Daoy (cell line): ENCODE measurements around the gene DRC3. TPM values are rescaled to one million over a fixed set of nuclear protein-coding genes. Genes with fewer than 3 reads are reported as not detected.
A peak's percentile ranks its signal among the peaks of the same experiment; 100 is the strongest.
"Not testable (repeated sequence)": the region's sequence is repeated elsewhere in the genome, so short reads cannot be mapped to it uniquely, and the experiment has no call there.

Source experiments
- DNase-seq: peaks from one replicate; pipeline ENCODE4 v3.0.0-alpha.2; 2015; ENCODE audit warnings: low read depth
- total RNA-seq: library from RNA; depleted of rRNA; stranded (reverse); fragments of >200 nt; shearing (Covaris generic); gene quantifications from 2 replicates; pipeline ENCODE4 v1.2.3, GENCODE V29; 2014; rRNA removed

The DRC3 gene, protein sequence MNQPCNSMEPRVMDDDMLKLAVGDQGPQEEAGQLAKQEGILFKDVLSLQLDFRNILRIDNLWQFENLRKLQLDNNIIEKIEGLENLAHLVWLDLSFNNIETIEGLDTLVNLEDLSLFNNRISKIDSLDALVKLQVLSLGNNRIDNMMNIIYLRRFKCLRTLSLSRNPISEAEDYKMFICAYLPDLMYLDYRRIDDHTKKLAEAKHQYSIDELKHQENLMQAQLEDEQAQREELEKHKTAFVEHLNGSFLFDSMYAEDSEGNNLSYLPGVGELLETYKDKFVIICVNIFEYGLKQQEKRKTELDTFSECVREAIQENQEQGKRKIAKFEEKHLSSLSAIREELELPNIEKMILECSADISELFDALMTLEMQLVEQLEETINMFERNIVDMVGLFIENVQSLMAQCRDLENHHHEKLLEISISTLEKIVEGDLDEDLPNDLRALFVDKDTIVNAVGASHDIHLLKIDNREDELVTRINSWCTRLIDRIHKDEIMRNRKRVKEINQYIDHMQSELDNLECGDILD
- 1.1 and 1.5 TPM in 2 replicates for total RNA-seq

DNA sequence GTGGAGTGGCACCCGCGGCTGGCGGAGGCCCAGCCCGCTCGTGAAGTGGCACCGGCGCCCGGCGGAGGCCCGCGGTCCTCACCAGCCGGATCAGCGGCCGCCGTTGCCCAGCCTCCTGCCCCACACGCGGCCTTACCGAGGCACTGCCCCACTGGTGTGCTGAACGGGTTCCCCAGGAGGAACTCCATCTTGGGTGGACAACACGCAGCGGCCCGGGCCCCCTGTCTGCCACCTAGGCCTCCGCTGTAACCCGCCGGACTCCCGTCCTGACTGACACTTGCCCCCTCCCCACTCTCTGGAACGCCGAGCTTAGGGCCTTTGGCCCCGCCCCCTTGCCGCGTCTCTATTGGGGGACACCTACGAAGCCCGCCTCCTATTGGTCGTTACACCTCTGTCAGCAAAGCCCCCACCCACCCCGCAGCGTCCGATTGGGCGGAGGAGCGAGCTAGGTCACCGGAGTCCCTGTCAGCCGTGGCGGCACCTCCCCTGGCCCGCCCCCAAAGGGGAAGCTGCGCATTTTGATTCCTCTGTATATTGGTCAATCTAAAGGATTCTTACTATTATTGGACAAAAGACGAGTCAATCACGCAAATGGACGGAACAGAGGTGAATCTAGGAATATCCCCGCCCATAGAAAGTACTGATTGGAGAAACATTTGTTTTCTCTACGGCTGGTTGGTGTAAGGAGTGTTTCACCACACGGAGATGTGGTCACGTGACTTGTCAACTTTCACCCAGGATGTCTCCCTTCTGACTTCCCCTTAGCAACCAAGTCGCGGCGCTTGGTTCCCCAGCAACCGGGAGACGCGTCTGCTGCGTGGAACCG, at the start of gene DRC3, which contains the start of gene TOM1L2:
Gene DRC3, plus strand, starts transcription at position 737 of the 826 bp plus-strand sequence. CDS start 4,737 bp downstream, outside the sequence.
Gene TOM1L2, minus strand, starts transcription at position 275 of the 826 bp plus-strand sequence. Its CDS starts 87 bp downstream, at position 188.
- DNase-seq, result peak; percentile 100

DNA sequence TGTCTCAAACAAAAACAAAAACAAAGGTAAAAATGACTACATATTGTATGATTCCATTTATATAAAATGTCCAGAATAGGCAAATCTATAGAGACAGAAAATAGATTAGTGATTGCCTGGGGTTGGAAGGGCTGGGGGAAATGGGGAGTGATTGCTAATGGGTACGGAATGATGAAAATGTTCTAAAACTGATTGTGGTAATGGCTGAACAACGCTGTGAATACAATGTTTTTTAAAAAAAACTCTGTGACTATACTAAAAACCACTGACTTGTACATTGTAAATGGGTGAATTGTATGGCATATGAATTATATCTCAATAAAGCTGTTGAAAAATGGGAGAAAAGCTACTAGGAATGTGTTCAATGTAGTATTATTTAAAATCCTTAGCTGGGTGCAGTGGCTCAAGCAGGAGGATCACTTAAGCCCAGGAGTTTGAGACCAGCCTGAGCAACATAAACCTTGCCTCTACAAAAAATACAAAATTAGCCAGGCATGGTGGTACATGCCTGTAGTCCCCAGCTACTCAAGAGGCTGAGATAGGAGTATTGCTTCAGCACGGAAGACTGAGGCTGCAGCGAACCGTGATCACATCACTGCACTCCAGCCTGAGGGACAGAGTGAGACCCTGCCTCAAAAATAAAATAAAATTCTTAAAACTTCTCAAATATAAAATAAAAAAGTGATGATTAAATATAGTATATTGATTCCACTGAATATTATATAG, 48.4 kb upstream of the DRC3 start:
- no peak for DNase-seq

DNA sequence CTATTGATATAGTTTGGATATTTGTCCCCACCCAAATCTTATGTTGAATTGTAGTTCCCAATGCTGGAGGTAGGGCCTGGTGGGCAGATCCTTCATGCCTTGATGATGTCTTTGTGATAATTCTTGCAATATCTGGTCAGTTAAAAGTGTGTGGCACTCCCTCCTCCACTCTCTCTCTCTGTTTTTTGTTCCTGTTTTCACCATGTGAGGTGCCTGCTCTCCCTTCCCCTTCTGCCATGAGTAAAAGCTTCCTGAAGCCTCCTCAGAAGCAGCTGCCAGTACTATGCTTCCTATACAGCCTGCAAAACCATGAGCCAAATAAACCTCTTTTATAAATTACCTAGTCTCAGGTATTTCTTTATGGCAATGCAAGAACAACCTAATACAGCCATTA, 47.8 kb upstream of the DRC3 start:
- no peak for DNase-seq

DNA sequence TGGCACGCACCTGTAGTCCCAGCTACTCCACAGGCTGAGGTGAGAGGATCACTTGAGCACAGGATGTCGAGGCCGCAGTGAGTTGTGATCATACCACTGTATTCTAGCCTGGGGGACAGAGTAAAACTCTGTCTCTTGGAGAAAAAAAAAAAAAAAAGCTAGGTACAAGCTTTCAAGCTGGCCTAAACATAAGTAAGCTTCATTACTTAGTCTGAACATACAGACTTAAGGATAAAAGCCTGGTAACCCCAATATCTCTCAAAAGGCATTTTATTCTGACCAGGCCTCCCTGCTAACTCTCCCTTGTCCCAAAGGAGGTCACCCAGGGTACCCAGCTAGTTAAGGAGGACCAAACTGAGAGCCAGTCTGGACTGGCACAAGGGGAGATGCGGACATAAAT, 46.6 kb upstream of the DRC3 start:
- DNase-seq, result no peak

DNA sequence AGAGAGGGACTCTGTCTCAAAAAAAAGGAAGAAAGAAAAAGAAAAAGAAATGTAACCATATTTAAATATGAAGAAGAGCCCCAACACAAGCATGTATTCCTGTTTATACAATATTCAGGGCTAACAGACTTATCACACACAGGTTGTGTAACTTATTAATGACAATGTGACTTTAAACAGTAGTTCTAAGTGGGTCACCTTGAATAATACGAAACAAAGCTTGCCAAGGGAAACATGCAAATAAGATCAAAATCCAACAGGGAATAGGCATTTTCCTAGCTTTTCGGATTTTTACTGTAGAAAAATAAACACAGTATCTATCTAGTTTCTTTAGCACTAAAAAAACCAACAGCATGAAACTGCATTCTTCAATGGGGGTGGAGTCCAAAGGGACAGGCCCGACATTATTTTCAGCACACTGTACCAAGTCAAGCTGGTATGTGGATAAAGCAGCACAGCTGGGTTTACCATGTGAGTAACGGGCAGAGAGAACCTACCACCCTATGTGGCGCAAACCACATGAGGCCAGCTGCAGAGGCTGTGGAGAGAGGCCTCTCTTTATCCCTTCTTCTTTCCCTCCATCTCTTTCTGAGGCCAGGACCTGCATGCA, 45.7 kb upstream of the DRC3 start:
- DNase-seq, result no peak

DNA sequence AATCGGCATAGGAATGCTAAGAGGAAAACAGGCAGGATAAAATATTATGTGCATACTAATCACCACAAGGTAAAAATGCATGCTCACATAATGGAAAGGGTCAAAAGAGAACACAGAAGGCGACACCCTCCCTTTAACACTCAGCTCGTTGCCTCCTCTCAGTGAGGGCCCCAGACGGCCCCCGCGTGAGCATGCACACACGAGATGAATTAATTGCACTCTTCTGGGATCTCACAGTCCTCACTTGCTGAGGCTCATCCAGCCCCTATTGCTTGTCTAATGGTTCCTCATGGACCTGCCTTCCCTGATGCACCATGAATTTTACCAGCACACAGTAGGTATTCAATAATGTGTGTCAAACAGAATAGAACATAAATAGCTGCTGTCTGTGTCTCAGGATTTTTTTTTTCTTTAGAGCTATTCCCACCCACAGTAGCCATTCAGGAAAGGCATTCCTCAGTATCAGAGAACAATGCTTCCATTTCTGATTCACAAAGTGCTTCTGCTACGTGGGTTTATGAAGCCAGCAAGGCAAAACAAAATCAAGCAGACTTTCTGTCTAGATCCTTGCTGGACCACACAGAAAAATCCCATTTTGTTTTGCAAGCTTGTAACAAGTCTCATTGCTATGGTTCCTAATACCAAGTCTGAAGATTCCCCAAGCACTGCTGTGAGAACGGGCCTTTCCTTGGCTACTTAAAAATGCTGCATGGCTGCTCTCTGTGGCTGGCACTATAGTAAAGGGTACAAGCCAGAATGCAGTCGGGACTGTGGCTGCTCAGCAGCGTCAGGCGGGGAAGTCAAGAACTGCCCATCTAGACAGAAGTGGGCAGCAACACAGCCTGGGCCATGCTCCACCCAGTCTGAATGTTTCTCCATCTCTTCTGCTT, 44.0 kb upstream of the DRC3 start:
- no peak for DNase-seq

DNA sequence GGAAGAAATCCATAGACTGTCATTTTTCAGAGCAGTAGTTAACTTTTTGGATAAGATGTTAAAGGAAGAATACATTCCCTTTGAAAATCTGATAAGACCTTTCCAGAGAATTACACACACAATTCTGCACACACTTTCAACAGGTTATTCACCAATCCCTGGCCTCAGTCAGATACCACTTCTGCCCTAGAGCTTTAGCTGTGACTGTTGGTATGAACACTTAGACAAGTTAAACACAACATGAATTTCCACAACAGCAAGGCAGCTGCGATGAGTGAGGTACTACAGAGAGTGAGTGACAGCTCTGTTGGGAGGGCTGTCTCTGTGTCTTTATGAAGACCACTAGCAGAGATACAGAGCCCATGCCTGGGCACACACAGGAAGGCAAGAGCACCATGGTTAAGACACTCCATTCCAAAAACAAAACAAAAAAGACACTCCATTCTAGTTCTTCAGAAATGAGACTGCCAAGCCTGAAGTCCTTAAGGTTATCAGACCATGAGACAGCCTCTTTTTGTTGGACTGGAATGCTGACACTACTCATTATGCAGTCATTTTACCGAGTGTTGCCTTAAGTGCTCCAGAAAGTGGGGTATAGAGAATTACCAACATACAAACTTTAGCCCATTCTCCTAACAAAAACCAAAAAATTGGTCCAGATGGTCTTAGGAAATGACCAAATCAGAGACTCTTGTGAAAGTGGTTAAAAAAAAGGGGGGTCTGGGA, 42.8 kb upstream of the DRC3 start:
- no peak for DNase-seq

DNA sequence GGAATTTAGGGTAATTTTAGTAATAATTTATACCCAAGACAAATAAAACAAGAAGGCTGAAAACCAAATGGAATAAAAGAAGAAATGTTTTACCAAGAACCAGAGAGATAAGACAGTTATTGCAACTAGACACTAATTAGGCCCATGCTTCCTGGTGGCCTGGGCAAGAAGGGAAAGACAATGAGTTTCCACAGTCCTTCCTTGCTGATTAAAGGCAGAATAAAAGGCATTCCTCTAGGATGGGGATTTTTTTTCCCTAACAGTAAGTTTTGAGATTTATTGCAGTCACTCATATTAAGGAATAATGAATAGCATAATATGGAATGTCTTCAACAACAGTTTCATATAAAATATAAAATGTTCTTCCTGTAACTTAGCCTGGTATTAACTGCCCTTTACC, 42.0 kb upstream of the DRC3 start:
- no peak for DNase-seq

DNA sequence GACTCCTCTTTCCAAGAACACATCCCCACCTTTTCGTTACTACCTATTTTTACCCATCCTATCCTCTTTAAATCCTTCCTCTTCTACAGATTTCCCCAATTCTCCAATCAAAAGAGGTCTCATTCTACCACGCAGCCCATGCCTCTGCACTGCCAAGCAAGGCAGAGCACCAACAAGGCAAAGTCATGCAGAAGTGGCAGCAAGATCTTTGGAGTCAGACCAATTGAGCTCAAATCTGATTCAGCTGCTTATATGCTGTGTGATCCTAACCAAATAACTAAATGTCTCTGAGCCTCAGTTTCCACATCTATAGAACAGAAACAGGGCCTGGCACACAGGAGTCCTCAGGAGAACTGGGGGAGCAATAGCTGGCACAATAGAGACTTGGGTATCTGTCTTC, 41.5 kb upstream of the DRC3 start:
- DNase-seq, result no peak

DNA sequence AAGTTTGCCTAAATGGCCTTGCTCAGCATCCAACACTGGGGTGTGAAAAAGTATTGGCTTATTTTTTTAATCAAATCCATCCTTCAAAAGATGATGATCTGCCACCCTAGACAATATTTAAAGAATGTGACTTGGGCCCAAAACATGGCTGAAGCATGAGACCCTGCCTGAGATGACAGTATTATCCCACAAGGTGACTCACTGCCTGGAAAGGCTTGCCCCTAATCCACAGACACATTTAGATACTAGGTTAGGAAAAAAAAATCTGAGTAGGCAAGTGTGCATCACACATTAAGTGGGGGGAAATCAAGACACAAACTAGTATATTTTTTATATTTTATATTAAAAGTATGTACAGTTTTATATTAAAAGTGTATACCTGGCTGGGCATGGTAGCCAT, 38.9 kb upstream of the DRC3 start:
- peak; percentile 72 for DNase-seq

DNA sequence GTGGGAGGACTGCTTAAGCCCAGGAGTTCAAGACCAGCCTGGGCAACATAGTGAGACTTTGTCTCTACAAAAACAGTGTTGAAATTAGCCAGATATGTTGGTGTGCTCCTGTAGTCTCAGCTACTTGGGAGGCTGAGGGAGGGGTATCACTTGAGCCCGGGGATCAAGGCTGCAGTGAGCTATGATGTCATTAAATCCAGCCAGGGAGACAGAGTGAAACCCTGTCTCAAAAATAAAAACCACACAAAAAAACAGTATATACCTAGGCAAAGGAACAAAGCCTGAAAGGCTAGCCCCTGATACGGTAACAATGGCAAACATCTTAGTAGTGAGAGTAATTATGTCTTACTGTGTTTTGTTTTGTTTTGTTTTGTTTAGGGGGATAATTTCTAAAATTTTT, 38.4 kb upstream of the DRC3 start:
- no peak for DNase-seq

DNA sequence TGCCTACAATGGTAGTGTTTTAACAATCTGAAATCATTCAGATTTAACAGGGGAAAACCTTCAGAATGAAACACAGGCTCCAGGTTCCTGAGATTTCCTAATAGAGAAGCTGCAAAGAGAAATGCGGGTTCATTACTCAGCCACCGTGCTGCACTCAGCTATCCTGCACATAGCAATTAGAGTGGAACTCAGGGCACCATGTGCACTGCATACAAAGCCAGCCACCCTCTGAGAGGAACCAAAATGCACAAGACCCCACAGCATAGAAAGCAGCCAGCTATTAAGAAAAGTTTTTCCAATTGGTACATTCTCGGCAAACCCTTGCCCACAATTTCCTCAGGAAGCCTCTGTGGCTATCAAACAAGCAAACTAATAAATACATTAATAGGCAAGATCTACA, 37.9 kb upstream of the DRC3 start:
- DNase-seq, result no peak

DNA sequence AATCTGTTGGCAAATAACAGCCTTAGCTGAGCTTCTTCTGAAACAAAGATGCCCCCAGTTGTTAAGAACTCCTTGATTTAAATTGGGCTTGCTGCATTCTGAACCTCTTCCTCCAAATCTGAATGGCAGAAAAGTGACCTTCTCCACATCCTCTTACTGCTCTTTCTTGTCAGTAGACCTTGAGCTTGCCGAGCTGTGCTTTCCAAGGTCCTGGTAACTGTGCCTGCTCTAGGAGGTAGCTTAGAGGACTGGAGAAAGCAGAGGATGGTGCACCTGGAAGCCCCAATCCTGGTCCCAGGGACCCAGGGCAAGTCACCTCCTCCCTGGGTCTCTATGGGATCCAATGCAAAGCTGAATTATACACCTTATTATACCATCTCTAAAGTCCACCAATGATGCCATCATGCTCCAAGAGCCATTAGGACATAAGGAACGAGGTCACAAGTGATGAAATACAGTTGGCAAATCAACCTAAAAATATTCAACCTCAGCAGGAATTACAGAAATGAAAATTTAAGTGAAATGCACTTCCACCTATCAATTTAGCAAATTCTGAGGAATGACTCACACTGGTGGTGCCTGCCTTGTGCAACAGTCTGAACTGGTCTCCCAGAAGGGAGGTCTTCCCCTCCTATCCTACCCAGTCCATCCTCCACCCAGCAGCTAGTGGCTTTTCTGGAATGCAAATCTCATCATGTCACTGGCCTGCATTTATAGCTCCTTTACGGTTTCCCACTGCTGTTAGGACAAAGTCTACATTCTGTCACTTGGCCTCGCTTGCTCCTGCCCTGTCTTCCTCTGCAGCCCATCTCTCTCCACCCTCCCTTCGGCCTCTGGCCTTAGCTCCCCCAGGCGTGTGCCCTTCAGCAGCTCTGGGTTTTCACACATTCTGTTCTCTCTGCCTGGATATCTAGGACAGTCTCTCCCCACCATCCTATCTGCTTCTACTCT, 37.1 kb upstream of the DRC3 start:
- DNase-seq, result peak; percentile 73

DNA sequence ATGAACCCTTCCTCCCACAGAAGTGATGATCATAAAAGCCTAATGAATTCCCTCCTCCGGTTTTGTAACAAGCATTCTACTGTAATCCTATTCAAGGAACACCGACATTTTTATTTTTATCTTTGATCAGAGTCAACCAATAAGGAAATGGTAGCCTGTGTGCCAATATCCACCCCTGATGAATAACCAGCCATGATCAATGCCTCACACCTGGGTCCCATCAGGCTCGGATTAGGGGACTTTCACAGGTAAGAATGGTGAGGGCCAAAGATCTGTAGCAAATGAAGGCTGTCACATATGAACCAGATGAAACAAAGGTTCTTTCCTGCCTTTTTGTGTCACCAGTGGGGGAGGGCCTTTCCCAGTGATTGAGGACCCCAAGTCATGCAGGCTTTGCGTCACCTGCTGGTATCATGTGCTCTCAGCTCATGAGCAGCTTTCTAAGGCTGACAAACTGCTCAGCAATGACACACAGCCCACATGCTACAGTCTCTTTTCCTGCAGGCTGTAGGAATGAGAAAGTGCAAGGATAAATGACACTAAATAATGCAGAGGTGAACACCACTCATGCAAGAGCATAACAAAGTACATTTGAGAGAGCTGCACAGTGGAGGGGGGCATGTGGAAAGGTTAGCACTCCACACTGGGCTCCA, 35.3 kb upstream of the DRC3 start:
- peak; percentile 40 for DNase-seq

DNA sequence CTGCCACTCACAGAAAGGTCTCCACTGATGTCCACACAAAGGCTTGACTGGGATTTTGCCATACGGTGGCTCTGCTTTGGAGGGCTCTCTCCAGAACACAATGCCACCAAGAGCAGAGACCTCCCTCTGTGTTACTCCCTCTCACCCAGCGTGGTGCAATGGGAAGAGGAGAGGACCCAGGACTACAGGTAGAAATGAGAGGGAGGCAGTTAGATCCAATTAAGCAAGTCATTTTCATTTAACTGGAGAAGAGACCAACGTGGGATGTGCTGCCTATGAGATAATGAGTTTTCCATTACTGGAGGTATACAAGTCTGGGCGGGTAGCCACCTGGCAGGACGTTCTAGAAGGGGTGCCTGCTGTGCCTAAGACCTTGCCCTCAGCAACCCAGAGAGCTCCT, 34.7 kb upstream of the DRC3 start:
- no peak for DNase-seq

DNA sequence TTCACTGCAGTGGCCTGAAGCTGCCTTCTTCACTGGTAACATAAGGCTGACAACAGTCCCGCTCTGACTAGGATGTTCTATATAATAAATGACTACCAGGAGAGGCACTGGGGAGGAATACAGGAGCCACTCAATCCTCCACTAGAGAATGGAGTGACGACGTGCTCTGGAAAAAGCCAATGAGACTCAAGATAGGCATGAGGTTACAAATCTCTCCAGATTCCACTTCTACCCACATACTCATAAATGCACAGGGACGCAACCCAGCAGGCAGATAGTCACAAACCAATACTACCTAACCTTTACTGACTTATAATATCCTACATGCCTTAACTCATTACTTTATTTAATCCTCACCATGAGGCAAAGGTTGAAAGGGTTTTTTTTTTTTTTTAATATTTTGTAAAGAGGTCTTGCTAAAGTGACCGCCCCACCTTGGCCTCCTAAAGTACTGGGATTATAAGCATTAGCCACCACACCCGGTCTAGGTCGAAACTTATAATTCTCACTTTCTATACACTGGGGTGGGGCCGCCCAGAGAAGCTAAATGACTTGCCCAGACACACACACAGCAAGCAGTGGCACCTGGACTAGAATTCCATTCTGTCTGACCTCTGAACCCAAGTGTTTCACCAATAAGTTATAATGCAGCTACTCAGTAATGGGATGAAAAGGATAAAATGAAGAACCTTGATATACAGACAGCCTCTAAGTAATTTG, 34.1 kb upstream of the DRC3 start:
- DNase-seq, result no peak

DNA sequence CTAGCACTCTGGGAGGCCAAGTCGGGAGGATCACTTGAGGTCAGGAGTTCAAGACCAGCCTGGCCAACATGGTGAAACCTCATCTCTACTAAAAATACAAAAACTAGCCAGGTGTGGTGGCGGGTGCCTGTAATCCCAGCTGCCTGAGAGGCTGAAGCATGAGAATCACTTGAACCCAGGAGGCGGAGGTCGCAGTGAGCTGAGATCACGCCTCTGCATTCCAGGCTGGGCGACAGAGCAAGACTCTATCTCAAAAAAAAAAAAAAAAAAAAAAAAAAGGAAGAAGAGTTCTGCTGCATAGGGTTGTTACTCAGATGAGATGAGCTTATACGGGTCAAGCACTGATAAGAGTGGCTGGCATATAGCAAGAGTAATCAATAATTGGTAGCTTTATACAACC, 32.7 kb upstream of the DRC3 start:
- not testable (repeated sequence) for DNase-seq
